D721Med (cell line): Measurements from ENCODE around the gene ERP27.

ENCODE experiments used
- DNase-seq: peaks from one replicate; pipeline ENCODE4 v3.0.0; 2011; ENCODE audit warnings: low spot score; ENCODE audit not compliant: insufficient read length
- FAIRE-seq: peaks from 2 replicates; lab custom pipeline; 2011; peaks lifted over from hg19 to GRCh38; lab: Jason Lieb, UNC
- CTCF ChIP-seq: IDR thresholded peaks from 2 replicates; pipeline ENCODE4 v1.5.1; 2012; ENCODE audit warnings: mild to moderate bottlenecking, control low read depth; ENCODE audit not compliant: insufficient read depth; ENCODE audit errors: missing control alignments

ERP27 gene

DNA sequence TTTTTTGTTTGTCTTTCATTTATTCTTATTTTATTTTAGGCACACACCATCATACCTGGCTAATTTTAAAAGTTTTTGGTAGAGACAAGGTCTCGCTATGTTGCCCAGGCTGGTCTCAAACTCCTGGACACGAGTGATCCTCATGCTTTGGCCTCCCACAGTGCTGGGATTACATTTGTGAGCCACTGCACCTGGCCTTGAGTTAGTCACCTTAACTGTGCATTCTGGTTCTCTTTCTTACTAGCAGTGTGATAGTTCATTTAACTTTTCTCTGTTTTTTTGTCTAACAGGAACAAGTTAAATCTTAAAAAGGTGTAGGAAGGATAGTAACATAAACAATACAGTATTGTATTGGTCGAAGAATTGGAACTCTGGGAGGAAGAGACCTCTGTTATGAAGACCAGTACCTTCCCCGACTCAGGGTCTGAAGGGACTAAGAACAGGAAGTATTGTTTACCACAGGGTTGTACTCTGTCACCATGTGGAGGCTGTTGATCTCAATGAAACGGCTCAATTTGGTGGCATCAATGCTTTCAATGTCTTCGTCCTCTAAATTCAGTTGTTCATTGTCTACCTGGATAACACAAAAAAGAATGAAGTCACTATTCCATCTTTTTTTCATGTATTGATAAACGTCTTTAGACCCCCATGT, 17.7 kb downstream of the ERP27 start:
- DNase-seq: no peak
- no peak for TF ChIP-seq CTCF
- FAIRE-seq: no peak

DNA sequence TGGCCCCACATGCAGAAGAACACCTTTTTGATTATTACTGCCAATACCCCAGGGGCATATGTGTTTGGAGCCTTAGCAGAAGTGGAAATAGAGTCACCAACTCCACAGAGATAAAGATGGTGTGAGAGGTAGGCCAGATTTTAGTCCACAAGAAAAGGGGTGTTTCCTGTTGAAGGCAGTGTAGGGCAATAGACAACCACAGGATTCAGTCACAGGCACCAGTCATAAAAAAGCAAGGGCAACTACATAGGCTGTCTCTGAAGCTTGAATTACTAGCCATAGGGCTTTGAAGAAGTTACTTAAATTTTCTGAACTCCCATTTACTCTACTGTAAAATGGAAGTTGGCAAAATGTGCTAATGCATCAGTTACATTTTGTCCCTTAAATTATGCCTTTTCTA, 18.9 kb downstream of the ERP27 start:
- TF ChIP-seq CTCF: no peak
- FAIRE-seq (no peak), DNase-seq (no peak)

- TF ChIP-seq CTCF: no peak
- FAIRE-seq: no peak
- no peak for DNase-seq
Measured at GRCh38 chr12:14915736-14916135, 22.6 kb downstream of the ERP27 start.

GRCh38 chr12:14913381-14913781, 25.0 kb downstream of the ERP27 start:
- DNase-seq: no peak
- no peak for TF ChIP-seq CTCF
- no peak for FAIRE-seq

GRCh38 chr12:14911131-14911530, 27.2 kb downstream of the ERP27 start:
- TF ChIP-seq CTCF: no peak
- FAIRE-seq: no peak

GRCh38 chr12:14910090-14910915, 28.0 kb downstream of the ERP27 start:
- no peak for FAIRE-seq
- no peak for DNase-seq
- no peak for TF ChIP-seq CTCF

More at GRCh38 chr12:14911131-14911530, 27.2 kb downstream of the ERP27 start:
- DNase-seq: no peak

GRCh38 chr12:14907953-14908352, 30.4 kb downstream of the ERP27 start:
- DNase-seq: no peak
- TF ChIP-seq CTCF: no peak
- FAIRE-seq: no peak
